H9 (cell line): ENCODE results near the gene DPM2. TPM values are rescaled to one million over a fixed set of nuclear protein-coding genes. Genes with fewer than 3 reads are reported as not detected.

Source experiments
- DNase-seq: peaks from one replicate; pipeline ENCODE4 v3.0.0-alpha.2; 2017
- H2AFZ ChIP-seq: one replicate; pipeline ENCODE4 v1.6.1; 2013; ENCODE audit warnings: mild to moderate bottlenecking, low read length, control low read depth, moderate library complexity
- H2AK5ac ChIP-seq: 2 replicates; pipeline ENCODE4 v1.6.1; 2013; ENCODE audit warnings: low read length, control low read depth, mixed read lengths; ENCODE audit not compliant: insufficient read length
- H2BK120ac ChIP-seq: one replicate; pipeline ENCODE4 v1.6.1; 2013; ENCODE audit warnings: low read depth, mild to moderate bottlenecking, low read length, control low read depth, inconsistent platforms; ENCODE audit not compliant: poor library complexity, severe bottlenecking
- H2BK12ac ChIP-seq: 2 replicates; pipeline ENCODE4 v1.6.1; 2013; ENCODE audit warnings: low read length, control low read depth, mixed read lengths, low read depth; ENCODE audit not compliant: insufficient read length
- H2BK15ac ChIP-seq: 2 replicates; pipeline ENCODE4 v1.6.1; 2013; ENCODE audit warnings: low read depth, low read length, control low read depth
- H2BK20ac ChIP-seq: one replicate; pipeline ENCODE4 v1.6.1; 2013; ENCODE audit warnings: low read depth, mild to moderate bottlenecking, low read length, control low read depth, inconsistent platforms; ENCODE audit not compliant: poor library complexity, severe bottlenecking
- H2BK5ac ChIP-seq: 2 replicates; pipeline ENCODE4 v1.6.1; 2013; ENCODE audit warnings: low read length, control low read depth, mixed read lengths; ENCODE audit not compliant: insufficient read length
- H3K14ac ChIP-seq: 2 replicates; pipeline ENCODE4 v1.6.1; 2013; ENCODE audit warnings: low read length, control low read depth; ENCODE audit not compliant: insufficient read depth
- H3K18ac ChIP-seq: 2 replicates; pipeline ENCODE4 v1.6.1; 2013; ENCODE audit warnings: low read depth, mild to moderate bottlenecking, mixed read lengths, low read length, control low read depth; ENCODE audit not compliant: insufficient read length
- H3K23ac ChIP-seq: 2 replicates; pipeline ENCODE4 v1.6.1; 2013; ENCODE audit warnings: low read length, control low read depth, mixed read lengths, low read depth; ENCODE audit not compliant: insufficient read length
- H3K23me2 ChIP-seq: 2 replicates; pipeline ENCODE4 v1.6.1; 2013; ENCODE audit warnings: low read depth, mild to moderate bottlenecking, mixed read lengths, low read length, control low read depth; ENCODE audit not compliant: insufficient read length, poor library complexity, severe bottlenecking
- H3K27ac ChIP-seq: 2 replicates; pipeline ENCODE4 v1.5.1; 2013; ENCODE audit warnings: low read length, control low read depth, mixed read lengths, low read depth; ENCODE audit not compliant: insufficient read length
- H3K27me3 ChIP-seq: 2 replicates; pipeline ENCODE4 v1.6.1; 2013; ENCODE audit warnings: low read length, control low read depth, inconsistent platforms; ENCODE audit not compliant: insufficient read depth
- H3K4ac ChIP-seq: 2 replicates; pipeline ENCODE4 v1.6.1; 2013; ENCODE audit warnings: low read depth, mild to moderate bottlenecking, control low read depth, inconsistent platforms, low read length, moderate library complexity
- H3K4me1 ChIP-seq: 2 replicates; pipeline ENCODE4 v1.6.1; 2013; ENCODE audit warnings: low read length, control low read depth, inconsistent platforms; ENCODE audit not compliant: insufficient read depth
- H3K4me2 ChIP-seq: 2 replicates; pipeline ENCODE4 v1.6.1; 2013; ENCODE audit warnings: low read length, control low read depth, mixed read lengths; ENCODE audit not compliant: insufficient read length, insufficient read depth
- H3K56ac ChIP-seq: 2 replicates; pipeline ENCODE4 v1.6.1; 2013; ENCODE audit warnings: low read depth, mild to moderate bottlenecking, mixed read lengths, low read length, control low read depth; ENCODE audit not compliant: insufficient read length
- H3K79me1 ChIP-seq: 2 replicates; pipeline ENCODE4 v1.6.1; 2013; ENCODE audit warnings: low read depth, mild to moderate bottlenecking, moderate library complexity, low read length, control low read depth, inconsistent platforms; ENCODE audit not compliant: insufficient read depth, poor library complexity, severe bottlenecking
- H3K79me2 ChIP-seq: 2 replicates; pipeline ENCODE4 v1.6.1; 2013; ENCODE audit warnings: low read length, control low read depth, inconsistent platforms; ENCODE audit not compliant: insufficient read depth
- H3K9ac ChIP-seq: 2 replicates; pipeline ENCODE4 v1.6.1; 2013; ENCODE audit warnings: low read length, control low read depth, mixed read lengths; ENCODE audit not compliant: insufficient read length; ENCODE audit errors: extremely low read depth
- H3K9me3 ChIP-seq: one replicate; pipeline ENCODE4 v1.6.1; 2013; ENCODE audit warnings: low read depth, low read length, inconsistent platforms; ENCODE audit not compliant: control insufficient read depth
- H3T11ph ChIP-seq: one replicate; pipeline ENCODE4 v1.6.1; 2013; ENCODE audit warnings: mild to moderate bottlenecking, low read length, control low read depth, inconsistent platforms
- H4K20me1 ChIP-seq: one replicate; pipeline ENCODE4 v1.6.1; 2013; ENCODE audit not compliant: control insufficient read depth, insufficient read length, insufficient read depth
- H4K5ac ChIP-seq: 2 replicates; pipeline ENCODE4 v1.6.1; 2013; ENCODE audit warnings: low read depth, mild to moderate bottlenecking, mixed read lengths, low read length, control low read depth; ENCODE audit not compliant: insufficient read length
- H4K8ac ChIP-seq: replicated peaks from 2 replicates; pipeline ENCODE4 v1.6.1; 2013; ENCODE audit warnings: low read length, control low read depth, mixed read lengths, low read depth; ENCODE audit not compliant: insufficient read length
- H4K91ac ChIP-seq: 2 replicates; pipeline ENCODE4 v1.6.1; 2013; ENCODE audit warnings: low read depth, mild to moderate bottlenecking, moderate library complexity, mixed read lengths, low read length, control low read depth; ENCODE audit not compliant: insufficient read length
- H3K27ac Mint-ChIP-seq, 3 experiments: 2 replicates in 2 of 3; 3 replicates in 1 of 3; pipeline ENCODE4 v1.8.0; 2020 to 2021; ENCODE audit warnings: mixed read lengths in 3 of 3, mild to moderate bottlenecking in 1 of 3, moderate library complexity in 1 of 3
- H3K27me3 Mint-ChIP-seq: 2 replicates; pipeline ENCODE4 v1.8.0; 2021; ENCODE audit warnings: low read depth, mild to moderate bottlenecking, moderate library complexity, mixed read lengths
- H3K36me3 Mint-ChIP-seq, 3 experiments: 2 replicates in 2 of 3; 3 replicates in 1 of 3; pipeline ENCODE4 v1.8.0; 2020 to 2021; ENCODE audit warnings: low read depth in 3 of 3, mixed read lengths in 3 of 3; ENCODE audit not compliant: insufficient read depth in 1 of 3
- H3K4me1 Mint-ChIP-seq, 2 experiments: 2 replicates each; pipeline ENCODE4 v1.8.0; 2020; ENCODE audit warnings: mixed read lengths in 2 of 2
- H3K4me3 Mint-ChIP-seq, 2 experiments: 2 replicates in 1 of 2; 3 replicates in 1 of 2; pipeline ENCODE4 v1.8.0; 2020 to 2021; ENCODE audit warnings: mild to moderate bottlenecking in 2 of 2, mixed read lengths in 2 of 2, moderate library complexity in 1 of 2
- H3K9me3 Mint-ChIP-seq, 2 experiments: 2 replicates in 1 of 2; 3 replicates in 1 of 2; pipeline ENCODE4 v1.8.0; 2020; ENCODE audit warnings: mild to moderate bottlenecking in 2 of 2, mixed read lengths in 2 of 2, moderate library complexity in 1 of 2
- CTCF ChIP-seq: fragments of 200-600 bp; sonication (generic); conservative IDR thresholded peaks from 3 replicates; pipeline ENCODE4 v1.8.0; 2021; ENCODE audit warnings: antibody characterized with exemption, mild to moderate bottlenecking
- WGBS: extraction: QIAGEN DNeasy Blood & Tissue Kit; methylation state at CpG from one replicate; pipeline ENCODE4 v1.1.7; 2013; ENCODE audit warnings: missing lambda C conversion rate, low lambda C conversion rate, mixed read lengths; ENCODE audit not compliant: insufficient read length; ENCODE audit errors: extremely low coverage; 5-methylcytosine and 5-hydroxymethylcytosine counted together
- total RNA-seq: library from RNA; stranded (reverse); gene quantifications from 2 replicates; pipeline ENCODE4 v1.2.1, GENCODE V29; 2021

Gene DPM2
- total RNA-seq, 1 experiment from 2014 or later, result 46.1 TPM

- peak overlapping the region; percentile 24 to 63; a peak in 2 of 5 replicates for H3K4me3 Mint-ChIP-seq
- H3K27ac ChIP-seq, result no peak overlapping the region
Measured at GRCh38 chr9:127896395-127897192, 41.1 kb downstream of the DPM2 start.

More at GRCh38 chr9:127896395-127897192, 41.1 kb downstream of the DPM2 start:
- Histone ChIP-seq H3K9ac (no peak overlapping the region), H2BK15ac (no peak overlapping the region), H4K8ac (no peak overlapping the region), H3K27me3 (no peaks in the 10 kb centered on the region), H2BK12ac (no peak overlapping the region), H3K4ac (no peak overlapping the region), H3K56ac (no peak overlapping the region), H2AK5ac (no peak overlapping the region), H3K79me2 (no peaks in the 10 kb centered on the region), H2AFZ (no peak overlapping the region), H2BK5ac (no peak overlapping the region), H3K79me1 (no peaks in the 10 kb centered on the region), H3K4me2 (no peak overlapping the region), H3K9me3 (no peaks in the 10 kb centered on the region), H2BK20ac (no peak overlapping the region), H3K4me1 (peaks cover 3% of the 10 kb centered on the region; the same call in 1 of the 2 replicates), H4K5ac (no peak overlapping the region), H3K23ac (no peak overlapping the region), H3K18ac (no peak overlapping the region), H3K23me2 (peaks cover 4% of the 10 kb centered on the region), H4K91ac (no peak overlapping the region), H3K14ac (no peak overlapping the region; the same call in 1 of the 2 replicates), H2BK120ac (no peak overlapping the region), H4K20me1 (no peaks in the 10 kb centered on the region), H3T11ph (no peak overlapping the region)
- no peak for TF ChIP-seq CTCF
- Mint-ChIP-seq H3K27ac (peak overlapping the region in 2 of 3 experiments; percentile 55 to 90; a peak in 2 of 7 replicates), H3K27me3 (no peaks in the 10 kb centered on the region), H3K4me1 (peaks cover 10 to 27% of the 10 kb centered on the region in 2 experiments), H3K9me3 (peaks cover 9% of the 10 kb centered on the region in 2 experiments; a peak in 3 of 5 replicates), H3K36me3 (peaks cover 41 to 50% (median 46%) of the 10 kb centered on the region in 3 experiments)
- WGBS, result no CpG with 5 or more reads among the region's 16 CpGs
- no peak for DNase-seq
